K562 (cell line): Measurements from ENCODE around the gene SLC29A2.

Experiments
- ELF1 ChIP-seq: fragments of 200-800 bp; sonication (Bioruptor generic); IDR thresholded peaks from 2 replicates; pipeline ENCODE4 v1.6.1; 2016; ENCODE audit warnings: missing genetic modification characterization, missing compliant biosample characterization
- MCM2 ChIP-seq: fragments of 450-650 bp; IDR thresholded peaks from 2 replicates; pipeline ENCODE4 v1.6.1; 2017; ENCODE audit warnings: low read depth, mild to moderate bottlenecking
- NBN ChIP-seq: fragments of 450-650 bp; IDR thresholded peaks from 2 replicates; pipeline ENCODE4 v1.6.1; 2016; ENCODE audit warnings: low read depth, mild to moderate bottlenecking
- POLR2AphosphoS2 ChIP-seq: IDR thresholded peaks from 2 replicates; pipeline ENCODE4 v1.6.1; 2012; ENCODE audit warnings: low read length, improper control_type of control experiment
- RB1 ChIP-seq: fragments of 450-650 bp; IDR thresholded peaks from 2 replicates; pipeline ENCODE4 v1.6.1; 2017; ENCODE audit warnings: low read depth, mild to moderate bottlenecking
- RCOR1 ChIP-seq, 2 experiments: IDR thresholded peaks; 2 replicates each; pipeline ENCODE4 v1.6.1; 2012; ENCODE audit warnings: low read depth in 2 of 2, low read length in 2 of 2, borderline replicate concordance in 1 of 2, improper control_type of control experiment in 1 of 2
- RFX1 ChIP-seq: fragments of 450-650 bp; IDR thresholded peaks from 2 replicates; pipeline ENCODE4 v1.6.1; 2016; ENCODE audit warnings: mild to moderate bottlenecking, moderate library complexity
- TAL1 ChIP-seq: fragments of 450-650 bp; IDR thresholded peaks from 2 replicates; pipeline ENCODE4 v1.6.1; 2016; ENCODE audit warnings: mild to moderate bottlenecking
- ZBTB49 ChIP-seq: sonication (generic); formaldehyde crosslinking; IDR thresholded peaks from 2 replicates; pipeline ENCODE4 v1.8.0; 2022; ENCODE audit warnings: missing genetic modification reagents, mild to moderate bottlenecking, borderline replicate concordance
- ZSCAN29 ChIP-seq: fragments of 450-650 bp; IDR thresholded peaks from 2 replicates; pipeline ENCODE4 v1.6.1; 2017

GRCh38 chr11:66337103-66337899 is 34.3 kb downstream of the SLC29A2 start:
- TF ChIP-seq ZSCAN29 (no peak), TAL1 (no peak), ZBTB49 (CRISPR knock-in tag) (no peak), MCM2 (no peak), RCOR1 (IDR thresholded peaks at IDR 0.05; ENCODE audit: borderline replicate concordance in 1 of 2, low read depth in 2 of 2, low read length in 2 of 2) (no peak), ELF1 (tag) (no peak), NBN (no peak), RB1 (no peak), RFX1 (no peak), POLR2AphosphoS2 (no peak)
